Neural cell (in vitro differentiated cells): Measurements from ENCODE around the gene CYP26B1. TPM values are rescaled to one million over a fixed set of nuclear protein-coding genes. Genes with fewer than 3 reads are reported as not detected.

Experiments
- H2AFZ ChIP-seq: fragments of 200-600, 300-800 bp; sonication (generic), shearing (Covaris generic); 2 replicates; pipeline ENCODE4 v1.6.0; 2014; ENCODE audit warnings: low read depth, mild to moderate bottlenecking, antibody characterized with exemption, low read length, moderate library complexity
- H3F3A ChIP-seq: fragments of 200-600 bp; shearing (Covaris generic); 2 replicates; pipeline ENCODE4 v1.6.1; 2016; ENCODE audit warnings: mild to moderate bottlenecking, moderate library complexity, mixed read lengths, antibody characterized with exemption, low read length; ENCODE audit not compliant: insufficient read depth, poor library complexity, severe bottlenecking
- H3K27ac ChIP-seq: fragments of 200-600, 300-800 bp; sonication (generic), shearing (Covaris generic); 2 replicates; pipeline ENCODE4 v1.5.1; 2014; ENCODE audit warnings: mild to moderate bottlenecking, low read length, moderate library complexity
- H3K27me3 ChIP-seq: fragments of 300-800, 200-600 bp; sonication (generic), shearing (Covaris generic); 2 replicates; pipeline ENCODE4 v1.6.0; 2014; ENCODE audit warnings: mild to moderate bottlenecking, low read depth, low read length, moderate library complexity; ENCODE audit not compliant: insufficient read depth
- H3K36me3 ChIP-seq: fragments of 300-800, 200-600 bp; sonication (generic), shearing (Covaris generic); 2 replicates; pipeline ENCODE4 v1.5.1; 2014; ENCODE audit warnings: mild to moderate bottlenecking, antibody characterized with exemption, low read length, moderate library complexity; ENCODE audit not compliant: insufficient read depth
- H3K4me2 ChIP-seq: fragments of 300-800, 200-600 bp; sonication (generic), shearing (Covaris generic); 2 replicates; pipeline ENCODE4 v1.6.0; 2014; ENCODE audit warnings: mild to moderate bottlenecking, low read length
- H3K4me3 ChIP-seq: fragments of 300-800, 200-600 bp; sonication (generic), shearing (Covaris generic); 2 replicates; pipeline ENCODE4 v1.5.1; 2014; ENCODE audit warnings: mild to moderate bottlenecking, low read length, moderate library complexity
- H3K79me2 ChIP-seq: fragments of 200-600 bp; shearing (Covaris generic); replicated peaks from 2 replicates; pipeline ENCODE4 v1.6.0; 2014; ENCODE audit warnings: mild to moderate bottlenecking, low read length, moderate library complexity; ENCODE audit not compliant: insufficient read depth
- H3K9ac ChIP-seq: fragments of 300-800, 200-600 bp; sonication (generic), shearing (Covaris generic); 2 replicates; pipeline ENCODE4 v1.6.1; 2016; ENCODE audit warnings: mild to moderate bottlenecking, low read length, mixed read lengths
- H3K9me2 ChIP-seq: fragments of 200-600 bp; shearing (Covaris generic); 2 replicates; pipeline ENCODE4 v1.6.1; 2016; ENCODE audit warnings: mild to moderate bottlenecking, low read length, mixed read lengths; ENCODE audit not compliant: insufficient read depth
- H3K9me3 ChIP-seq: fragments of 200-600, 300-800 bp; sonication (generic), shearing (Covaris generic); 2 replicates; pipeline ENCODE4 v1.6.1; 2016; ENCODE audit warnings: mild to moderate bottlenecking, mixed run types, low read length, moderate library complexity, mixed read lengths
- H4K20me1 ChIP-seq: fragments of 200-600 bp; shearing (Covaris generic); 2 replicates; pipeline ENCODE4 v1.6.1; 2016; ENCODE audit warnings: mild to moderate bottlenecking, mixed run types; ENCODE audit not compliant: insufficient read depth
- EP300 ChIP-seq: fragments of 450-650 bp; conservative IDR thresholded peaks from 2 replicates; pipeline ENCODE4 v1.6.1; 2014; ENCODE audit warnings: antibody characterized with exemption, mild to moderate bottlenecking, moderate library complexity; ENCODE audit not compliant: poor library complexity, severe bottlenecking
- EZH2 ChIP-seq: fragments of 200-600, 300-800 bp; shearing (Covaris generic), sonication (generic); IDR thresholded peaks from 2 replicates; pipeline ENCODE4 v1.6.1; 2014; ENCODE audit warnings: antibody characterized with exemption, low read length, borderline replicate concordance, mild to moderate bottlenecking; ENCODE audit not compliant: insufficient read depth, poor library complexity, severe bottlenecking
- MXI1 ChIP-seq: fragments of 450-650 bp; conservative IDR thresholded peaks from 2 replicates; pipeline ENCODE4 v1.6.1; 2014; ENCODE audit warnings: antibody characterized with exemption, mild to moderate bottlenecking; ENCODE audit not compliant: poor library complexity, severe bottlenecking
- POLR2AphosphoS5 ChIP-seq: IDR thresholded peaks from 2 replicates; pipeline ENCODE4 v1.6.1; 2012
- RAD21 ChIP-seq: fragments of 450-650 bp; conservative IDR thresholded peaks from 2 replicates; pipeline ENCODE4 v1.6.1; 2014; ENCODE audit warnings: antibody characterized with exemption, mild to moderate bottlenecking, moderate library complexity
- REST ChIP-seq: IDR thresholded peaks from 2 replicates; pipeline ENCODE4 v1.6.1; 2012; ENCODE audit warnings: borderline replicate concordance
- SMC3 ChIP-seq: fragments of 450-650 bp; conservative IDR thresholded peaks from 2 replicates; pipeline ENCODE4 v1.6.1; 2014; ENCODE audit warnings: antibody characterized with exemption, mild to moderate bottlenecking, moderate library complexity; ENCODE audit not compliant: poor library complexity
- TAF1 ChIP-seq: IDR thresholded peaks from 2 replicates; pipeline ENCODE4 v1.6.1; 2012; ENCODE audit warnings: low read depth
- polyA plus RNA-seq: library from polyadenylated mRNA; depleted of rRNA; stranded (reverse); fragments of >200 nt; gene quantifications from 2 replicates; pipeline ENCODE4 v1.2.3, GENCODE V29; 2014
- TF ChIP-seq, protein P1 (sequence below): fragments of 450-650 bp; IDR thresholded peaks from 2 replicates; pipeline ENCODE4 v1.5.1; 2014; ENCODE audit warnings: antibody characterized with exemption, mild to moderate bottlenecking, moderate library complexity; ENCODE audit not compliant: poor library complexity, severe bottlenecking

Gene CYP26B1
- polyA plus RNA-seq, 1 donor from 2014 or later: 0.83 TPM

DNA sequence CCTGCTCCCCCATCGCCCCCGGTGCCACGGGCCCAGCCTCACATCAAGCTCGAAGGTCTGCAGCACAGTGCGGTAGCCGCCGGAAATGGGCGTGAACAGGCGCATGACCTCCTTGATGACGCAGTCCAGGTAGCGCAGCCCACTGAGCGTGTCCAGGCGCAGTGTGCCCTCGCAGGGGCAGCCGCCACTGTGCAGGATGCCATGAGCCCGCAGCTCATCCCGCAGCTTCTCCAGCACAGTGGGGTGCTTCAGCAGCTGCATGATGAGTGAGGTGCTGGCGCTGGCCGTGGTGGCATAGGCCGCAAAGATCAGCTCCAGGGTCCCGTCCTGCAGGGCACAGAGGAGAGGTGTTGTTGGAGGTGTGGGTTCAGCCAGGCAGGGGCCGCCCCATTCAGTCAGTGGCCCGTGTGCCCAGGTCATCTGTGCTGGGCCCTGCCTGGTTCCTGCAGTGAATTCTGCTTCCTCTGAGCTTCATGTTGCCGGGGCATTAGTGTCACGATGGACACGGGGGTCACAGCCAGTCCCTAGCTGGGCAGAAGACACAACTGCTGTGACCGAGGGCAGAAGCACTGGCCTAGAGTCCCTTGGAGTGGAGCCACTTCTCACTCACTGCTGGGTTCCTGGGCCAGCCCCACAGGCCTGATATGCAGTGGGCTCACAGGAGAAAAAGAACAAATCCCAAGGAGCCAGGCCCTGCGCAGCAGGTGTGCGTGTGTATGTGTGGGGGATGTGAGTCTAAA is 14.5 kb downstream of the CYP26B1 start:
- H3K79me2 ChIP-seq: no peaks in the 10 kb centered on the region
- no peak overlapping the region for H2AFZ ChIP-seq
- H3K4me3 ChIP-seq: no peak overlapping the region
- no peaks in the 10 kb centered on the region for H3K9me3 ChIP-seq
- no peak overlapping the region for H3K9ac ChIP-seq
- H3K27ac ChIP-seq: no peak overlapping the region
- no peaks in the 10 kb centered on the region for H3K27me3 ChIP-seq
- no peak overlapping the region for H3K4me2 ChIP-seq
- no peaks in the 10 kb centered on the region for H4K20me1 ChIP-seq
- TF ChIP-seq, protein P1, sequence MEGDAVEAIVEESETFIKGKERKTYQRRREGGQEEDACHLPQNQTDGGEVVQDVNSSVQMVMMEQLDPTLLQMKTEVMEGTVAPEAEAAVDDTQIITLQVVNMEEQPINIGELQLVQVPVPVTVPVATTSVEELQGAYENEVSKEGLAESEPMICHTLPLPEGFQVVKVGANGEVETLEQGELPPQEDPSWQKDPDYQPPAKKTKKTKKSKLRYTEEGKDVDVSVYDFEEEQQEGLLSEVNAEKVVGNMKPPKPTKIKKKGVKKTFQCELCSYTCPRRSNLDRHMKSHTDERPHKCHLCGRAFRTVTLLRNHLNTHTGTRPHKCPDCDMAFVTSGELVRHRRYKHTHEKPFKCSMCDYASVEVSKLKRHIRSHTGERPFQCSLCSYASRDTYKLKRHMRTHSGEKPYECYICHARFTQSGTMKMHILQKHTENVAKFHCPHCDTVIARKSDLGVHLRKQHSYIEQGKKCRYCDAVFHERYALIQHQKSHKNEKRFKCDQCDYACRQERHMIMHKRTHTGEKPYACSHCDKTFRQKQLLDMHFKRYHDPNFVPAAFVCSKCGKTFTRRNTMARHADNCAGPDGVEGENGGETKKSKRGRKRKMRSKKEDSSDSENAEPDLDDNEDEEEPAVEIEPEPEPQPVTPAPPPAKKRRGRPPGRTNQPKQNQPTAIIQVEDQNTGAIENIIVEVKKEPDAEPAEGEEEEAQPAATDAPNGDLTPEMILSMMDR: no peak
- TF ChIP-seq POLR2AphosphoS5 (no peak), MXI1 (no peak), EZH2 (no peak), TAF1 (no peak), REST (no peak), SMC3 (no peak), EP300 (no peak), RAD21 (no peak)
- no peaks in the 10 kb centered on the region for H3F3A ChIP-seq
- H3K9me2 ChIP-seq: no peaks in the 10 kb centered on the region
- H3K36me3 ChIP-seq: no peaks in the 10 kb centered on the region

- H3F3A ChIP-seq: no peaks in the 10 kb centered on the region
- H3K4me3 ChIP-seq: no peak overlapping the region
- H3K9ac ChIP-seq: no peak overlapping the region
- no peaks in the 10 kb centered on the region for H3K79me2 ChIP-seq
- no peaks in the 10 kb centered on the region for H3K9me2 ChIP-seq
- no peaks in the 10 kb centered on the region for H3K36me3 ChIP-seq
- no peaks in the 10 kb centered on the region for H3K27me3 ChIP-seq
- H4K20me1 ChIP-seq: no peaks in the 10 kb centered on the region
- no peak overlapping the region for H3K27ac ChIP-seq
- H3K4me2 ChIP-seq: no peak overlapping the region
- H3K9me3 ChIP-seq: no peaks in the 10 kb centered on the region
- H2AFZ ChIP-seq: no peak overlapping the region
- TF ChIP-seq REST (no peak), EZH2 (no peak), MXI1 (no peak), POLR2AphosphoS5 (no peak), SMC3 (no peak), RAD21 (no peak), EP300 (no peak), TAF1 (no peak)
- TF ChIP-seq, protein P1: no peak
Measured at GRCh38 chr2:72131916-72132841, 15.5 kb downstream of the CYP26B1 start.
